ENCODE measurements around the gene NAV2. TPM values are rescaled to one million over a fixed set of nuclear protein-coding genes. Genes with fewer than 3 reads are reported as not detected.

The NAV2 gene
- total RNA-seq, 2 experiments from 2014 or later = 0.23 to 0.36 TPM

GRCh38 chr11:19868871-19869270 lies 156.2 kb downstream of the NAV2 start:
- no peak overlapping the region for H3K4me3 Mint-ChIP-seq
- ATAC-seq (no peak), DNase-seq (no peak)
- peaks cover 3% of the 10 kb centered on the region for H3K27me3 Mint-ChIP-seq
- intact Hi-C loops (cut with micrococcal nuclease) = no loop called here
- POLR2A ChIA-PET = no interaction called here
- no peak for TF ChIP-seq CTCF (IDR thresholded peaks at IDR 0.05)
- no peaks in the 10 kb centered on the region for H3K9me3 Mint-ChIP-seq
- H3K36me3 Mint-ChIP-seq (ENCODE audit: low read depth) = no peaks in the 10 kb centered on the region
- no peak overlapping the region for H3K27ac Mint-ChIP-seq
- CTCF ChIA-PET = no interaction called here
- no peaks in the 10 kb centered on the region for H3K4me1 Mint-ChIP-seq (ENCODE audit: low read depth)

GRCh38 chr11:19869466-19869865 lies 156.8 kb downstream of the NAV2 start:
- TF ChIP-seq CTCF (IDR thresholded peaks at IDR 0.05) = no peak
- ChIA-PET POLR2A (no interaction called here), CTCF (no interaction called here)
- H3K4me1 Mint-ChIP-seq (ENCODE audit: low read depth) = no peaks in the 10 kb centered on the region
- intact Hi-C loops (cut with micrococcal nuclease) = no loop called here
- no peaks in the 10 kb centered on the region for H3K9me3 Mint-ChIP-seq
- no peak overlapping the region for H3K4me3 Mint-ChIP-seq
- no peak overlapping the region for H3K27ac Mint-ChIP-seq
- H3K27me3 Mint-ChIP-seq = peaks cover 3% of the 10 kb centered on the region
- no peak for ATAC-seq
- no peaks in the 10 kb centered on the region for H3K36me3 Mint-ChIP-seq (ENCODE audit: low read depth)
- DNase-seq = no peak

GRCh38 chr11:19869946-19870589 lies 157.4 kb downstream of the NAV2 start:
- POLR2A ChIA-PET = no interaction called here
- no peak overlapping the region for H3K4me3 Mint-ChIP-seq
- intact Hi-C loops (cut with micrococcal nuclease) = no loop called here
- H3K4me1 Mint-ChIP-seq (ENCODE audit: low read depth) = no peaks in the 10 kb centered on the region
- no peaks in the 10 kb centered on the region for H3K9me3 Mint-ChIP-seq
- ATAC-seq (no peak), DNase-seq (no peak)
- H3K27me3 Mint-ChIP-seq = peaks cover 3% of the 10 kb centered on the region
- no peak for TF ChIP-seq CTCF (IDR thresholded peaks at IDR 0.05)
- CTCF ChIA-PET = no interaction called here
- H3K27ac Mint-ChIP-seq = no peak overlapping the region
- H3K36me3 Mint-ChIP-seq (ENCODE audit: low read depth) = no peaks in the 10 kb centered on the region

- no peaks in the 10 kb centered on the region for H3K36me3 Mint-ChIP-seq (ENCODE audit: low read depth)
- intact Hi-C loops (cut with micrococcal nuclease) = no loop called here
- H3K4me3 Mint-ChIP-seq = no peak overlapping the region
- H3K4me1 Mint-ChIP-seq (ENCODE audit: low read depth) = no peaks in the 10 kb centered on the region
- TF ChIP-seq CTCF (IDR thresholded peaks at IDR 0.05) = no peak
- H3K27ac Mint-ChIP-seq = no peak overlapping the region
- POLR2A ChIA-PET = no interaction called here
- H3K9me3 Mint-ChIP-seq = no peaks in the 10 kb centered on the region
- no peak for DNase-seq
- peaks cover 3% of the 10 kb centered on the region for H3K27me3 Mint-ChIP-seq
- no peak for ATAC-seq
- CTCF ChIA-PET = interaction anchor here (1.0 kb wide), 1 partner anchor 19 kb away, joined by 3 read pairs; no protein-coding TSS in a partner anchor
Measured at GRCh38 chr11:19871531-19871930, 158.9 kb downstream of the NAV2 start.

- ChIA-PET CTCF (no interaction called here), POLR2A (no interaction called here)
- Mint-ChIP-seq H3K4me3 (no peak overlapping the region), H3K27ac (no peak overlapping the region), H3K4me1 (ENCODE audit: low read depth) (no peaks in the 10 kb centered on the region), H3K9me3 (no peaks in the 10 kb centered on the region), H3K27me3 (peaks cover 3% of the 10 kb centered on the region), H3K36me3 (ENCODE audit: low read depth) (no peaks in the 10 kb centered on the region)
- DNase-seq (no peak), ATAC-seq (no peak)
- TF ChIP-seq CTCF (IDR thresholded peaks at IDR 0.05) = no peak
- intact Hi-C loops (cut with micrococcal nuclease) = no loop called here
Measured at GRCh38 chr11:19872512-19873145, 160.0 kb downstream of the NAV2 start.
